Measurements from ENCODE around the gene INPP4B.

DNA sequence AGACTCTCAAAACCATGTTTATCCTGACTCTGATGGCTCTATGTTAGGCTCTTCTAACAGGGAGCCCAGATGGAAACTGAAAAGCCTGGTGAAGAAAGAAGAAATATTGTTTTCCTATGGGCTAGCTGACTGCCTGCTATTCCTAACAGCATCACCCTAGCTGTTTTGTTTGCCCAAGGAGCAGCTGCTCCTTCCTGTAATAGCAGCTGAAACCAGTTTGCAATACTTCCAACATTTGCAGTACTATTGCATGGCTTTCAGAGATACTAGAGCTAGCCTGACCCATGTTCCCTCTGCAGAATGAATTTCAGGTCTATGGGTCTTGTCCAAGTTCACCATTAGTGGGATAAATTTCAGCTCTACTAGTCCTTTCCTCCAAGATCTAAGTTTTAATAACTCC, 495.2 kb downstream of the INPP4B start:
- TF ChIP-seq, protein P1, sequence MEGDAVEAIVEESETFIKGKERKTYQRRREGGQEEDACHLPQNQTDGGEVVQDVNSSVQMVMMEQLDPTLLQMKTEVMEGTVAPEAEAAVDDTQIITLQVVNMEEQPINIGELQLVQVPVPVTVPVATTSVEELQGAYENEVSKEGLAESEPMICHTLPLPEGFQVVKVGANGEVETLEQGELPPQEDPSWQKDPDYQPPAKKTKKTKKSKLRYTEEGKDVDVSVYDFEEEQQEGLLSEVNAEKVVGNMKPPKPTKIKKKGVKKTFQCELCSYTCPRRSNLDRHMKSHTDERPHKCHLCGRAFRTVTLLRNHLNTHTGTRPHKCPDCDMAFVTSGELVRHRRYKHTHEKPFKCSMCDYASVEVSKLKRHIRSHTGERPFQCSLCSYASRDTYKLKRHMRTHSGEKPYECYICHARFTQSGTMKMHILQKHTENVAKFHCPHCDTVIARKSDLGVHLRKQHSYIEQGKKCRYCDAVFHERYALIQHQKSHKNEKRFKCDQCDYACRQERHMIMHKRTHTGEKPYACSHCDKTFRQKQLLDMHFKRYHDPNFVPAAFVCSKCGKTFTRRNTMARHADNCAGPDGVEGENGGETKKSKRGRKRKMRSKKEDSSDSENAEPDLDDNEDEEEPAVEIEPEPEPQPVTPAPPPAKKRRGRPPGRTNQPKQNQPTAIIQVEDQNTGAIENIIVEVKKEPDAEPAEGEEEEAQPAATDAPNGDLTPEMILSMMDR (IDR thresholded peaks at IDR 0.05; ENCODE audit: borderline replicate concordance, extremely low read depth, low read length, poor library complexity, severe bottlenecking), result no peak
- no peak for TF ChIP-seq EZH2 (IDR thresholded peaks at IDR 0.05; ENCODE audit: borderline replicate concordance, low read depth, low read length, severe bottlenecking)

Measured in DND-41 (cell line).